ENCODE measurements around the gene LIPE.

Gene LIPE

GRCh38 chr19:42427313-42427712 is at the start of gene LIPE:
TSS of gene LIPE (minus strand) at chr19:42427388. CDS start at chr19:42427149, 239 bp downstream.
- H3K27ac ChIP-seq: no peak within 1 kb of the TSS
- H3K9ac ChIP-seq (ENCODE audit: insufficient read length): no peak within 1 kb of the TSS
- DNase-seq (ENCODE audit: low read depth, low spot score): no peak
- no peak within 1 kb of the TSS for H3K4me3 ChIP-seq
- no peaks in the 10 kb centered on the region for H3K36me3 ChIP-seq (ENCODE audit: insufficient read depth, low read length)
- no peaks in the 10 kb centered on the region for H3K9me3 ChIP-seq (ENCODE audit: low read depth, low read length)
- TF ChIP-seq FOXP2 (optimal IDR thresholded peaks at IDR 0.05; ENCODE audit: control extremely low read depth, extremely low read length, insufficient read depth) (no peak), EZH2 (IDR thresholded peaks at IDR 0.05) (no peak), POLR2AphosphoS5 (IDR thresholded peaks at IDR 0.05; ENCODE audit: borderline replicate concordance, low read depth, low read length) (no peak)

GRCh38 chr19:42475366-42475765 is 48.2 kb upstream of the LIPE start:
- DNase-seq (ENCODE audit: low read depth, low spot score): no peak
- TF ChIP-seq EZH2 (IDR thresholded peaks at IDR 0.05): no peak
- TF ChIP-seq FOXP2 (optimal IDR thresholded peaks at IDR 0.05; ENCODE audit: control extremely low read depth, extremely low read length, insufficient read depth): no peak
- TF ChIP-seq POLR2AphosphoS5 (IDR thresholded peaks at IDR 0.05; ENCODE audit: borderline replicate concordance, low read depth, low read length): no peak
- H3K27ac ChIP-seq: no peak overlapping the region
- no peaks in the 10 kb centered on the region for H3K9me3 ChIP-seq (ENCODE audit: low read depth, low read length)
- H3K4me3 ChIP-seq: no peak overlapping the region
- H3K9ac ChIP-seq (ENCODE audit: insufficient read length): no peak overlapping the region
- no peaks in the 10 kb centered on the region for H3K36me3 ChIP-seq (ENCODE audit: insufficient read depth, low read length)

GRCh38 chr19:42474743-42475142 is 47.6 kb upstream of the LIPE start:
- no peaks in the 10 kb centered on the region for H3K36me3 ChIP-seq (ENCODE audit: insufficient read depth, low read length)
- H3K9ac ChIP-seq (ENCODE audit: insufficient read length): no peak overlapping the region
- H3K27ac ChIP-seq: no peak overlapping the region
- no peaks in the 10 kb centered on the region for H3K9me3 ChIP-seq (ENCODE audit: low read depth, low read length)
- DNase-seq (ENCODE audit: low read depth, low spot score): no peak
- no peak for TF ChIP-seq EZH2 (IDR thresholded peaks at IDR 0.05)
- TF ChIP-seq POLR2AphosphoS5 (IDR thresholded peaks at IDR 0.05; ENCODE audit: borderline replicate concordance, low read depth, low read length): no peak
- no peak for TF ChIP-seq FOXP2 (optimal IDR thresholded peaks at IDR 0.05; ENCODE audit: control extremely low read depth, extremely low read length, insufficient read depth)
- H3K4me3 ChIP-seq: no peak overlapping the region

- no peak overlapping the region for H3K4me3 ChIP-seq
- H3K9me3 ChIP-seq (ENCODE audit: low read depth, low read length): no peaks in the 10 kb centered on the region
- no peak for DNase-seq (ENCODE audit: low read depth, low spot score)
- no peak overlapping the region for H3K9ac ChIP-seq (ENCODE audit: insufficient read length)
- H3K27ac ChIP-seq: no peak overlapping the region
- no peak for TF ChIP-seq POLR2AphosphoS5 (IDR thresholded peaks at IDR 0.05; ENCODE audit: borderline replicate concordance, low read depth, low read length)
- TF ChIP-seq FOXP2 (optimal IDR thresholded peaks at IDR 0.05; ENCODE audit: control extremely low read depth, extremely low read length, insufficient read depth): no peak
- TF ChIP-seq EZH2 (IDR thresholded peaks at IDR 0.05): no peak
- H3K36me3 ChIP-seq (ENCODE audit: insufficient read depth, low read length): no peaks in the 10 kb centered on the region
Observed at GRCh38 chr19:42473686-42474085, 46.5 kb upstream of the LIPE start.

GRCh38 chr19:42472402-42473147 is 45.4 kb upstream of the LIPE start:
- Histone ChIP-seq H3K36me3 (ENCODE audit: insufficient read depth, low read length) (no peaks in the 10 kb centered on the region), H3K9ac (ENCODE audit: insufficient read length) (no peak overlapping the region), H3K9me3 (ENCODE audit: low read depth, low read length) (no peaks in the 10 kb centered on the region), H3K27ac (no peak overlapping the region), H3K4me3 (no peak overlapping the region)
- no peak for DNase-seq (ENCODE audit: low read depth, low spot score)
- TF ChIP-seq FOXP2 (optimal IDR thresholded peaks at IDR 0.05; ENCODE audit: control extremely low read depth, extremely low read length, insufficient read depth): no peak
- TF ChIP-seq POLR2AphosphoS5 (IDR thresholded peaks at IDR 0.05; ENCODE audit: borderline replicate concordance, low read depth, low read length): no peak

- H3K27ac ChIP-seq: no peak overlapping the region
- H3K9me3 ChIP-seq (ENCODE audit: low read depth, low read length): no peaks in the 10 kb centered on the region
- no peak for DNase-seq (ENCODE audit: low read depth, low spot score)
- no peaks in the 10 kb centered on the region for H3K36me3 ChIP-seq (ENCODE audit: insufficient read depth, low read length)
- TF ChIP-seq POLR2AphosphoS5 (IDR thresholded peaks at IDR 0.05; ENCODE audit: borderline replicate concordance, low read depth, low read length): no peak
- H3K9ac ChIP-seq (ENCODE audit: insufficient read length): no peak overlapping the region
- H3K4me3 ChIP-seq: no peak overlapping the region
Observed at GRCh38 chr19:42471554-42472249, 44.5 kb upstream of the LIPE start.

GRCh38 chr19:42469311-42470235 is 42.4 kb upstream of the LIPE start:
- Histone ChIP-seq H3K27ac (no peak overlapping the region), H3K4me3 (no peak overlapping the region), H3K9ac (ENCODE audit: insufficient read length) (no peak overlapping the region), H3K36me3 (ENCODE audit: insufficient read depth, low read length) (no peaks in the 10 kb centered on the region), H3K9me3 (ENCODE audit: low read depth, low read length) (no peaks in the 10 kb centered on the region)
- TF ChIP-seq FOXP2 (optimal IDR thresholded peaks at IDR 0.05; ENCODE audit: control extremely low read depth, extremely low read length, insufficient read depth): no peak
- TF ChIP-seq POLR2AphosphoS5 (IDR thresholded peaks at IDR 0.05; ENCODE audit: borderline replicate concordance, low read depth, low read length): no peak
- no peak for TF ChIP-seq EZH2 (IDR thresholded peaks at IDR 0.05)
- DNase-seq (ENCODE audit: low read depth, low spot score): no peak

- no peak overlapping the region for H3K4me3 ChIP-seq
- no peak overlapping the region for H3K9ac ChIP-seq (ENCODE audit: insufficient read length)
- H3K36me3 ChIP-seq (ENCODE audit: insufficient read depth, low read length): no peaks in the 10 kb centered on the region
- no peak overlapping the region for H3K27ac ChIP-seq
- DNase-seq (ENCODE audit: low read depth, low spot score): no peak
- no peaks in the 10 kb centered on the region for H3K9me3 ChIP-seq (ENCODE audit: low read depth, low read length)
- no peak for TF ChIP-seq POLR2AphosphoS5 (IDR thresholded peaks at IDR 0.05; ENCODE audit: borderline replicate concordance, low read depth, low read length)
- no peak for TF ChIP-seq FOXP2 (optimal IDR thresholded peaks at IDR 0.05; ENCODE audit: control extremely low read depth, extremely low read length, insufficient read depth)
- no peak for TF ChIP-seq EZH2 (IDR thresholded peaks at IDR 0.05)
Observed at GRCh38 chr19:42468273-42468796, 41.1 kb upstream of the LIPE start.
